ENCODE measurements around the gene ANKRD53. TPM values are rescaled to one million over a fixed set of nuclear protein-coding genes. Genes with fewer than 3 reads are reported as not detected.

The ANKRD53 gene
- total RNA-seq, 2 donors from 2014 or later: 0.36 to 0.74 TPM

DNA sequence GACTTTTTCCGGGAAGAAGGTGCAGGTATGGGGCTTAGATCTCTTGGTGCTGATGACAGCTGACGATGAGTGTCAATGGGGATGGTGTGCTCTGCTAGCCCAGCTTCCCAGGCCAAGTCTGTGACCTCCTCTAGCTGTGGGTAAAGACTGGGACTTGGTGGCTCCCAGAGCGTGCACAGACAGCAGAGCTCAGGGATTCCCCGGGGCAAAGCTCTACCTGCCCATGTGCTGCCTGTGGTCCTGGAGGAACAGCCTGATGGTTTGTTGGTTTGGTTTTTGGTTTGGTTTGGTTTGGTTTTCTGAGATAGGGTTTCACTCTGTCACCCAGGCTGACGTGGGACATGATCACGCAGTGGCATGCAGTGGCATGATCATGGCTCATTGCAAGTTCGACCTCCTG lies 23.5 kb upstream of the ANKRD53 start:
- 72% methylated on average over 7 of the region's 7 CpGs for WGBS

GRCh38 chr2:70956141-70956540 lies 22.3 kb upstream of the ANKRD53 start:
- no peak overlapping the region for H3K4me3 ChIP-seq
- intact Hi-C loops (cut with DNase I): no loop called here
- H3K9me3 ChIP-seq: no peaks in the 10 kb centered on the region
- WGBS: 82% methylated on average over 2 of the region's 2 CpGs
- no peak for TF ChIP-seq POLR2AphosphoS5 (IDR thresholded peaks at IDR 0.05)
- TF ChIP-seq, protein P1, sequence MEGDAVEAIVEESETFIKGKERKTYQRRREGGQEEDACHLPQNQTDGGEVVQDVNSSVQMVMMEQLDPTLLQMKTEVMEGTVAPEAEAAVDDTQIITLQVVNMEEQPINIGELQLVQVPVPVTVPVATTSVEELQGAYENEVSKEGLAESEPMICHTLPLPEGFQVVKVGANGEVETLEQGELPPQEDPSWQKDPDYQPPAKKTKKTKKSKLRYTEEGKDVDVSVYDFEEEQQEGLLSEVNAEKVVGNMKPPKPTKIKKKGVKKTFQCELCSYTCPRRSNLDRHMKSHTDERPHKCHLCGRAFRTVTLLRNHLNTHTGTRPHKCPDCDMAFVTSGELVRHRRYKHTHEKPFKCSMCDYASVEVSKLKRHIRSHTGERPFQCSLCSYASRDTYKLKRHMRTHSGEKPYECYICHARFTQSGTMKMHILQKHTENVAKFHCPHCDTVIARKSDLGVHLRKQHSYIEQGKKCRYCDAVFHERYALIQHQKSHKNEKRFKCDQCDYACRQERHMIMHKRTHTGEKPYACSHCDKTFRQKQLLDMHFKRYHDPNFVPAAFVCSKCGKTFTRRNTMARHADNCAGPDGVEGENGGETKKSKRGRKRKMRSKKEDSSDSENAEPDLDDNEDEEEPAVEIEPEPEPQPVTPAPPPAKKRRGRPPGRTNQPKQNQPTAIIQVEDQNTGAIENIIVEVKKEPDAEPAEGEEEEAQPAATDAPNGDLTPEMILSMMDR (IDR thresholded peaks at IDR 0.05): no peak
- no peaks in the 10 kb centered on the region for H3K36me3 ChIP-seq
- DNase-seq (ENCODE audit: low spot score): no peak
- no peak overlapping the region for H3K27ac ChIP-seq
- H3K27me3 ChIP-seq (replicated peaks; ENCODE audit: insufficient read depth): no peaks in the 10 kb centered on the region
- H3K4me1 ChIP-seq (replicated peaks): no peaks in the 10 kb centered on the region

More for the DNA sequence above, 23.5 kb upstream of the ANKRD53 start:
- Histone ChIP-seq H3K4me1 (replicated peaks) (no peaks in the 10 kb centered on the region), H3K4me3 (no peak overlapping the region), H3K27me3 (replicated peaks; ENCODE audit: insufficient read depth) (no peaks in the 10 kb centered on the region), H3K9me3 (no peaks in the 10 kb centered on the region), H3K27ac (no peak overlapping the region), H3K36me3 (no peaks in the 10 kb centered on the region)
- intact Hi-C loops (cut with DNase I): no loop called here
- no peak for DNase-seq (ENCODE audit: low spot score)
- TF ChIP-seq POLR2AphosphoS5 (IDR thresholded peaks at IDR 0.05) (no peak), POLR2A (IDR thresholded peaks at IDR 0.05) (no peak)
- TF ChIP-seq, protein P1 (IDR thresholded peaks at IDR 0.05): no peak

DNA sequence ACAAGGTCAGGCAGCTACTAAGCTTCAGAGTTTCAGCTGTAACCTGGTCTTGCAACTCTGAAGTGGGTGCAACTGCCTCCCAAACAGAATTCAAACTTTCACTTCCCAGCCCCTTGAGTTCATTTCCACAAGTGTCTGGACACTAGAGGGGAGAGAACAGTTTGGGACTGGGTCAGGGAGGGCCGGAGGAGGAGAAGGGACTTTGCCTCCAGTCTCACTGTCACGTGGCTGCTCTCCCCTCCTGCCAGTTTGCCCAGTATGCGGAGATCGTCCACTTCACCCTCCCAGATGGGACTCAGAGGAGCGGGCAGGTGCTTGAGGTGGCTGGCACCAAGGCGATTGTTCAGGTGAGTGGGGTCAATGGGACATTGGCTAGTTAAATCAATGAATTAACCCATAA lies 20.6 kb upstream of the ANKRD53 start:
- Histone ChIP-seq H3K4me3 (no peak overlapping the region), H3K27ac (no peak overlapping the region), H3K36me3 (no peaks in the 10 kb centered on the region), H3K4me1 (replicated peaks) (no peaks in the 10 kb centered on the region), H3K27me3 (replicated peaks; ENCODE audit: insufficient read depth) (no peaks in the 10 kb centered on the region), H3K9me3 (no peaks in the 10 kb centered on the region)
- intact Hi-C loops (cut with DNase I): no loop called here
- WGBS: 63% methylated on average over 6 of the region's 6 CpGs
- no peak for TF ChIP-seq POLR2A (IDR thresholded peaks at IDR 0.05)
- no peak for DNase-seq (ENCODE audit: low spot score)

GRCh38 chr2:70958759-70959158 lies 19.7 kb upstream of the ANKRD53 start:
- 91% methylated on average over 6 of the region's 6 CpGs for WGBS
- H3K27ac ChIP-seq: no peak overlapping the region
- no peaks in the 10 kb centered on the region for H3K36me3 ChIP-seq
- no peaks in the 10 kb centered on the region for H3K9me3 ChIP-seq
- TF ChIP-seq, protein P1 (IDR thresholded peaks at IDR 0.05): no peak
- TF ChIP-seq POLR2A (IDR thresholded peaks at IDR 0.05) (no peak), POLR2AphosphoS5 (IDR thresholded peaks at IDR 0.05) (no peak)
- H3K4me3 ChIP-seq: no peak overlapping the region
- no peaks in the 10 kb centered on the region for H3K27me3 ChIP-seq (replicated peaks; ENCODE audit: insufficient read depth)
- DNase-seq (ENCODE audit: low spot score): no peak
- intact Hi-C loops (cut with DNase I): no loop called here
- H3K4me1 ChIP-seq (replicated peaks): no peaks in the 10 kb centered on the region

DNA sequence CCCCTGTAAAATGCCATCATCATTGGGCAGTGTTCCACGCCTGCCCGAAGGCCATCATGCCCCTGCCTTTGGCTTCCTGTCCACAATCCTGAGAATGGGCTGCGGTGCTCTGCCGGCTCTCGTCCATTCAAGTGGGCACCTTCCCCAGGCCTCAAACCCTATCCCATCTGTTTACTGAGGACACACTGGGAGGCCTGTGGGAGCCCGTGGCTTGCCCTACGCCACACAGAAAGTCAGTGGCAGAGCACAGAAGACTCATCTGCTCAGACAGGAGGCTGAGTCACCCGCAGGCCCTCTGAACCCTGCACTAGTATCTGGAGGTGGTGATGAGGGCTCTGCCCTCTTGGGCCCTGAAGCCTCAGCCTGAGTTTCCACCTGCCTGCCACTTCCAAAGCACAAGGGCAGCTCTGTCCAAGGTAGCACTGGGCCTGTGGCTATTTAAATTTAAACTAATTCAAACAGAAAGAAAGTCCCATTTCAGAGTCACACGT lies 19.1 kb upstream of the ANKRD53 start:
- H3K4me3 ChIP-seq: no peak overlapping the region
- 91% methylated on average over 9 of the region's 9 CpGs for WGBS

More for the DNA sequence above, 19.1 kb upstream of the ANKRD53 start:
- Histone ChIP-seq H3K27me3 (replicated peaks; ENCODE audit: insufficient read depth) (peaks cover under 1% of the 10 kb centered on the region), H3K27ac (no peak overlapping the region), H3K4me1 (replicated peaks) (no peaks in the 10 kb centered on the region), H3K9me3 (no peaks in the 10 kb centered on the region), H3K36me3 (no peaks in the 10 kb centered on the region)
- intact Hi-C loops (cut with DNase I): no loop called here
- DNase-seq (ENCODE audit: low spot score): no peak
- TF ChIP-seq POLR2A (IDR thresholded peaks at IDR 0.05): no peak
